Psoas muscle (tissue), 8 donors: Measurements from ENCODE around the gene MTRF1L. TPM values are rescaled to one million over a fixed set of nuclear protein-coding genes. Genes with fewer than 3 reads are reported as not detected.

Source experiments
- ATAC-seq, 4 donors: fragments of 200-7000 bp; cut with Tn5 transposase; one replicate each; pipeline ENCODE4 v1.9.1; 2020; ENCODE audit warnings: moderate library complexity in 3 of 4, mild to moderate bottlenecking in 2 of 4
- DNase-seq, 2 donors: peaks; one replicate each; pipeline ENCODE4 v3.0.0-alpha.2; 2020
- H3K27ac ChIP-seq: fragments of 200-600 bp; one replicate; pipeline ENCODE4 v1.8.0; 2022
- H3K27me3 ChIP-seq, 3 donors: fragments of 200-600 bp in 1 of 3; one replicate each; pipeline versions ENCODE4 v1.6.1 to v1.8.0; 2013 to 2022; ENCODE audit warnings: low read length in 2 of 3, mild to moderate bottlenecking in 2 of 3, moderate library complexity in 1 of 3; ENCODE audit not compliant: insufficient read depth in 3 of 3
- H3K36me3 ChIP-seq, 2 donors: fragments of 200-600 bp in 1 of 2; one replicate each; pipeline versions ENCODE4 v1.6.1 to v1.8.0; 2013 to 2022; ENCODE audit warnings: low read depth in 1 of 2, mild to moderate bottlenecking in 1 of 2, moderate library complexity in 1 of 2; ENCODE audit not compliant: insufficient read depth in 1 of 2
- H3K4me1 ChIP-seq: fragments of 200-600 bp; one replicate; pipeline ENCODE4 v1.8.0; 2022
- H3K4me3 ChIP-seq: fragments of 200-600 bp; one replicate; pipeline ENCODE4 v1.8.0; 2022; ENCODE audit warnings: mild to moderate bottlenecking
- H3K9me3 ChIP-seq: fragments of 200-600 bp; one replicate; pipeline ENCODE4 v1.8.0; 2022
- CTCF ChIP-seq: fragments of 200-600 bp; IDR thresholded peaks from one replicate; pipeline ENCODE4 v1.8.0; 2022; ENCODE audit warnings: antibody characterized with exemption
- WGBS, 3 donors: extraction: QIAGEN DNeasy Blood & Tissue Kit; methylation state at CpG; one replicate each; pipeline versions ENCODE4 v1.1.6 to v1.1.7; 2013; 5-methylcytosine and 5-hydroxymethylcytosine counted together
- intact Hi-C, 2 donors: fragments of 100-400 bp; cut with DNase I; formaldehyde crosslinking; loops; one replicate each; pipeline versions ENCODE4 v1.11.0 to v1.14.2; 2022
- polyA plus RNA-seq, 3 donors: library from polyadenylated mRNA; stranded (reverse); fragments of 200-250 nt; gene quantifications; one replicate each; pipeline ENCODE4 v1.2.3, GENCODE V29; 2013
- total RNA-seq, 4 donors: library from RNA; stranded (reverse); fragmentation: NEBNext Ultra II Directional in 2 of 4; extraction: Animal tissue kit (Norgen Biotek cat#: 25700) in 2 of 4; gene quantifications; one replicate each; pipeline versions ENCODE4 v1.2.1 to v1.2.4, GENCODE V29; 2021 to 2023
- donor health status: healthy with polysubstance abuse.
- donor health status: DM: no; HTN: no; CAD: no; lungs with moderate emphysema.
- donor health status: Bipolar disorder and iron deficiency.
- donor health status: healthy.
- donor health status: DM: yes; HTN: yes; CAD: no.
- donor health status: DM: no; HTN: no; CAD: no.
- donor health status: DM: no; HTN: no; CAD: no.
- donor health status: DM: yes; HTN: yes; CAD: no.

Gene MTRF1L
- total and polyA plus RNA-seq, 7 donors: 20.3 to 55.9 (median 28.9) TPM

GRCh38 chr6:152982904-152983636 lies 19.4 kb downstream of the MTRF1L start, which contains the start of gene FBXO5:
FBXO5 (minus strand) TSS chr6:152983041; CDS start chr6:152982959, 82 bp downstream.
- peaks cover 0 to 4% of the 10 kb centered on the region in 2 donors for H3K36me3 ChIP-seq
- no peaks in the 10 kb centered on the region for H3K9me3 ChIP-seq
- intact Hi-C loops: no loop called here
- TF ChIP-seq CTCF: no peak
- 0 to 1% (median 0%) methylated on average over 65 to 66 of the region's 66 CpGs for WGBS, 3 donors
- H3K4me1 ChIP-seq: peaks cover 24% of the 10 kb centered on the region
- DNase-seq (peak; percentile 99), ATAC-seq (peak; percentile 96 to 98 (median 97))
- peak within 1 kb of the TSS; percentile 92 for H3K27ac ChIP-seq
- no peaks in the 10 kb centered on the region for H3K27me3 ChIP-seq
- peak within 1 kb of the TSS; percentile 82 for H3K4me3 ChIP-seq

GRCh38 chr6:152981989-152982903 lies 20.3 kb downstream of the MTRF1L start:
- ATAC-seq (no peak), DNase-seq (peak; percentile 19 to 55)
- Histone ChIP-seq H3K9me3 (no peaks in the 10 kb centered on the region), H3K27ac (no peak overlapping the region), H3K4me3 (peak overlapping the region; percentile 82), H3K36me3 (peaks cover 0 to 4% of the 10 kb centered on the region in 2 donors), H3K4me1 (peaks cover 24% of the 10 kb centered on the region), H3K27me3 (no peaks in the 10 kb centered on the region)
- TF ChIP-seq CTCF: no peak
- 6 to 7% (median 6%) methylated on average over 30 to 71 of the region's 71 CpGs for WGBS, 3 donors
- intact Hi-C loops: no loop called here

- no peak for TF ChIP-seq CTCF
- WGBS, 3 donors: 36 to 41% (median 37%) methylated on average over 2 of the region's 2 CpGs
- H3K27me3 ChIP-seq: no peaks in the 10 kb centered on the region
- no peaks in the 10 kb centered on the region for H3K9me3 ChIP-seq
- peaks cover 0 to 2% of the 10 kb centered on the region in 2 donors for H3K36me3 ChIP-seq
- intact Hi-C loops: no loop called here
- DNase-seq: no peak
- no peak overlapping the region for H3K27ac ChIP-seq
- peaks cover 24% of the 10 kb centered on the region for H3K4me1 ChIP-seq
- no peak overlapping the region for H3K4me3 ChIP-seq
- no peak for ATAC-seq
Measured at GRCh38 chr6:152981219-152981618, 21.3 kb downstream of the MTRF1L start.

- H3K27ac ChIP-seq: no peak overlapping the region
- peaks cover 24% of the 10 kb centered on the region for H3K4me1 ChIP-seq
- WGBS, 3 donors: 48 to 57% (median 52%) methylated on average over 1 of the region's 1 CpG
- DNase-seq: no peak
- no peak overlapping the region for H3K4me3 ChIP-seq
- no peaks in the 10 kb centered on the region for H3K9me3 ChIP-seq
- ATAC-seq: no peak
- intact Hi-C loops: no loop called here
- TF ChIP-seq CTCF: no peak
- H3K27me3 ChIP-seq: no peaks in the 10 kb centered on the region
- H3K36me3 ChIP-seq: no peaks in the 10 kb centered on the region
Measured at GRCh38 chr6:152980656-152981055, 21.9 kb downstream of the MTRF1L start.
